ENCODE results near the gene GDNF.

Gene GDNF

DNA sequence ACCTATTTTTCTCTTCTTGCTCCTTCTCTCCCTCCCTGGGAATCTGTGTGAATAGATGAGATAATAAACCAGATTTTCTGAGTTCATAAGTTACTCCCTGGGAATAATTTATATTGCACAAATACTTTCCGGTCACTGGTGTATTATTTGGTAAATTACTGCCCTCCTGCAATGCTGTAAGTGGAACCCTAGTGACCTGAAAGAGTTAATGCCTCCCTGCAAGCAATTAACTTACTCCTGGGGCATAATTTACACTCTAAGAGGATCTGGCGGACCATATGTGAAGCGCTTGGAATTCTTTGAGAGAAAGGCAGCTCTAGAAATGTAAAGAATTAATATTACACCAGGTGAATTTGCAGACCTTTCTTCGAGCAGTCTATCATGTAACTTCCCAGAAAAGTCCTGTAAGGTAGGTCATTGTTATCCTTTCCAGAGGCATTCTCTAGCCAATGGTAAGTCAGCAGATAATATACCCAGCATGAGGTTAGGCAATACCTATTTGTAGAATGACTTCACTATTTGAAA is 7.0 kb upstream of the GDNF start:
- DNase-seq (ENCODE audit: low read depth) = no peak

- DNase-seq (ENCODE audit: low read depth) = no peak
Measured at GRCh38 chr5:37844009-37844408, 4.2 kb upstream of the GDNF start.

GRCh38 chr5:37842048-37842447 is 2.2 kb upstream of the GDNF start:
- DNase-seq (ENCODE audit: low read depth) = no peak

DNA sequence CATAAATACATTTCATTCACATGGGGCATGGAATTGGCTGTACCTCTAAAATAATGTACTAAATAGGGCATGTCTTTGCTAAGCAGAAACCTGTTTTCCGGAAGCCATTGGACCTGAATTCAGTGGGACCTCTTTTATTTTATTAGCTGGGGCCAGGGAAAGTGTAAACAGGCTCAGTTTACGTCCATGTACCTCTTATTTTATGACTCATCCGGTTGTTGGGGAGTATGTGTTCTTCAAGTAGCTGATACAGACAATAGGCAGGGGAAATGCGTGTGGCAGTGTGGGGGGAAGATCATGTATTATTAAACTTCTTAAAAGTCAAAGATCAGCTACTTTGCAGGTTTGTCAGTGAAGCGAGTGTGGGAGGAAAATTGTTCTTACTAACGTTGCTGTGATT is 1.4 kb upstream of the GDNF start:
- no peak for DNase-seq (ENCODE audit: low read depth)

DNA sequence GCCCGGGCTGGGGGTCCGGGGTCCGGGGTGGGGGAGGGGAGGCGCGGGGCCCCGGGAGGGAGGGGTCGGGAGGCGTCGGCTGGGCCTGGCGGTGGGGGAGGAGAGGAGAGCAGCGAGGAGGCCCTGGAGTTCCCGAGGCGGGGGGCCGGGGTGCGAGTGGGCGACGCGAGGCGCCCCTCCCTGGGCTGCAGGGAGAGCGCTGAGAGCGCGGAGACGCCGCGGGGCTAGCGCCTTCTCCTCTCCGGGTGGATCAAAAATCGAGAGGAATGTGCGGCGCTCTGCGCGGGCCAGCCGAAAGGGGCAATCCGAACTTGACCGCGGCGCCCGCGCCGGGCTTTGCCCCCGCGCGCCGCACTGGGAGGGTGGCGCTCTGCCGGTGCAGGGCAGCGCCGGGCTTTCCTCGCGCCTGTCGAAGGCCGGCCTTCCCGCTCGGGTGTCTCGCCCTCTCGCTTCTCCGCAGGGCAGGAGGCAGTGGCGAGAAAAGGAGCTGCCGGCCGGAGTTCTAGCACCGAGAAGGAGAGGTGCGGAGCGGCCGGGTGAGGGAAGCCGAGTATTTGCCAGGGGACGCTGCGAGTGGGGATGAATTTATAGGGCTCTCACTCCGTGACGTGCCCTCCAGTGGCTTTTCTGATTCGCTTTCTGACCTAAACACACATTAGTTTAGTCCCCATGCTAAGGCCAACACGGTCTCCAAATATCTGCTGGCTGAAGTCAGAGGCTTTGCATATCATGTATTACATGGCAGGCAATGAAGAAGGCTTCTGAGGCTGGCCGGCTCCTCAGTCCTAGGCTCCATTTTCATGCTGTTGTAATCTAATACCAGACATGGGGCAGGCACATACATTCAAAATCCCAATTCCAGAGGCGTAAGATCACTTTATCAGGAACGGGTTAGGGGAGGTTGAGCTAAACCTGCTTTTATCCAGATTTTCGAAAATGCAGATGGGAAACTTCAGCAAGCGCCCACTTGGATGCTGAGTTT is 503 bp upstream of the GDNF start:
- peak; percentile 59 for DNase-seq (ENCODE audit: low read depth)

GRCh38 chr5:37838933-37839341 is 904 bp downstream of the GDNF start:
- no peak for DNase-seq (ENCODE audit: low read depth)

GRCh38 chr5:37838152-37838932 is 1.5 kb downstream of the GDNF start:
- no peak for DNase-seq (ENCODE audit: low read depth)

DNA sequence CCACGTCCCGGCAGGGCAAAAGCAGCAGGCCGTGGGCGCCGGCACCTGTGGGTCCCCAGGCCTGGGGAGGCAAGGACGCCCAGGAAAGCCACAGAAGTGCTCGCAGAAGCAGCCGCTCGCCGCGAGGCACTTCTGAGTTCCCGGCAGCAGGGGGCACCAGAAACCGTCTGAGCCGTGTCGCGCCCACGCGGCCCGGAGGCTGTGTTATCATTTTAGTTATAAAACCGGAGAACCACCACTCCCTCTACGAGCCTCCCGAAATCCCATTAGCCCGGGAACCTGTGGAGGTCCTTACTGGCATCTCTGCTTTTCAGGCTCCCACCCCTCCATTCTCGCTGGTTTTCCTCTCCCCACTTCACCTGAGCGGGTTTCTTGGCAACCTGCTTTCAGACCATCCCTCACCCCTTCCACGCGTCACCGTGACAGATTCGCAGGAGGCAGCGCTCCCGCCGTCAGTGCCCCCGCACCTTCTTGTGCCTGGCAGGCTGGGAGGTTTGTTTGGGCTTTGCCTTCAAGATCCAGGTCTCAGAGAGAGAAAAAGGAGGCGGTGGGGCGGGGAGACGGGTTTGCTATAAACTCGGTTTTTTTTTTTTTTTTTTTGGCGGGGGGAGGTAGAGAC is 2.3 kb downstream of the GDNF start:
- peak; percentile 60 for DNase-seq (ENCODE audit: low read depth)

DNA sequence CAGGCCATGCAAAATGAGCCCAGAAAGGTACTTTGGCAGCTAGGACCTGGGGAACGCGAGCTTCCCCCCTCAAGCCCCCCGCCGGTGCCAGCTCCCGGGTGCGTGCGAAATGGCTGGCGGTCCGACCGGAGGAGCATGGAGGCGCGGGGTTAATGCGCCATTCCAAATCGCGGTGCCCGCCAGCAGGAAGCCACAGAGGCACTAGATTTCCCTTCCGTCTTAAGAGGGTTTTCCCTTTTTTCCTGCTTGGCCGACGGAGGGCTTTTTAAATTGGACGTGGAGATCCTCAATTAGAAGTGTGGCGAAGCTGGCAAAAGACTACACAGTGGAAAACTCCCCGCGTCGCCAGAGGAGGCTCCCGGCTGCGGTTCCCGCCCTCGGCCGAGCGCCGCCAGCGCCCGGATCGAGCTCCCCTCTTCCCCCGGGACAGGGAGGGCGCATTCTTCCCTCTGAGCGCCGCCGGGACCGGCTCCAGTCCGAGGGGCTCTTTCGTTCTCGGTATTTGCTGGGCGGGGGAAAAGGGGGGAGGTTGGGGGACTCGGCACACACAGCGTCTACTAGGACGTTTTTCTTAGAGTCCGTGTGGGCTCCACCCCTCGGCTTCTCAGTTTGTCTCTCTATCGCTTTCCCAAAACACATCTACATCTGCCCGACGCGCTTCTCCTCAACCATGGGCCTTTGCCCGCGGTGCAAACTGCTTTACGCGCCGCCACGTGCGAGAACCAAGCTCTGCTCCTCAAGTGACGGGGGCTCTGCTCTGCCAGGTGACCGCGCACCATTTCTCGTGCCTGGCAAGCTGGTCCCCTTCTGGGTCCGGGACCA is 3.0 kb downstream of the GDNF start:
- no peak for DNase-seq (ENCODE audit: low read depth)

GRCh38 chr5:37836235-37836591 is 3.6 kb downstream of the GDNF start:
- DNase-seq (ENCODE audit: low read depth) = no peak

DNA sequence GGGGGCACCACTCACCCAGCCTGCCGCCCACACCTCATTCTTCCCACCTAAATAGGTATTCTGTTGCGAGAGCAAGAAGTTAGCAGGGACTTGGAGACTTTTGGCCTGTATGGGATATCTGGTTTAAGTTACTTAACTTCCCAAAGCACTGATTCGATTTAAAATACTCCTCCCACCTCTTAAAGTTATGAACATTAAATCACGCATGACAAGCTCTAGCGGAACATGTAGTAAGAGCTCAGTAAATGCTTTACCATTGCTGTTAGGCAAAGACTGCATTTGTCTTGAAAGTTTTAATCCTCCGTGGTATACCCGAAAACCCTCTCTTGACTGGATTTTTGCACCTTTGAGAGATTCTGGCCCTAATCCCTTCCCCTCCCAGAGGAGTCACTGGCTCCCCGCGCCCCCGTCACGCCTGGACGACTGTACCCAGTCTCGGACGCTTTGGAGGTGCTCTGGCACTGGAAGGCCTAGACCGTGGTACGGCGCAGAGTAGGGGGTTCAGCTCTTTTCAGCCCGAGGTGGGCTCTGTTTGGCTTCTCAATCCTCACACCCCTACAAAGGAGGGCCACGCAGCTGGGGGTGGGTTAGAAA is 4.4 kb downstream of the GDNF start:
- DNase-seq (ENCODE audit: low read depth) = no peak

DNA sequence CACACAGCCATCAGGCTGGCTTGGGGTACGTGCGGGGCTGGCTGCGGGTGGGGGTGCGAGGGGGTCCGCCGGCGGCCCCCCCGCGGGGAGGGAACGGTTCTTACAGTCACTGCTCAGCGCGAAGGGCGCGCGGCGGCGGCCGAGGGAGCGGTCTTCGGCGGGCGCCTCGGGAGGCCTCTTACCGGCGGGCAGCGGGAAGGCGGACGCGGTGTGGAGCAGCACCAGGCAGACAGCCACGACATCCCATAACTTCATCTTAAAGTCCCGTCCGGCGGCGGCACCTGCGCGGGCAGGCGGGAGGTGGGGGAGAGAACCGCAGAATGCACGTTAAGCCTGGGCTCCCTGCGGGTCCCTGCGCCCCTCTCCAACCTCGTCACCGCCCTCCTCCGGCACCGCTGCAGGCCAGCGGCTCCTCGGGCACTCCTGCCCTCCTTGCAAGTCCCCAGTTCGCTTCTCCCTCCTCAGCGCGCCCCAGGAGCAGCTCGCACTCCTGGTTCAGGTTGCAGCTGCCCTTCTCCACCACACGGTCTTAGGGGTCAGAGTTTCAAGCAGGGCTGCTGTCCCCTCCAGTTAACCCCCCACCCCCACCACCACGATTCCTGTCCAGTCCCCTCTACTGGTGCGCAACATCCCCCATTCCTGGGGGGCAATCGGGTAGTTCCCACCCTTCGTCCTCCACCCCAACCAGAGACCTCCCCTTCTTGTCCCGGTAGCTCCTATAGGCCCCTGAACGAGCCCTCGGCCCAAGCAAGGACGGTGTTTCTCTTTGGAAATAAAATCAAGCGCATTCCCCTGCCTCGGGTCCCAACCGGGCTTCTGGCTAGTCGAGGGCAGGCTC is 5.1 kb downstream of the GDNF start:
- DNase-seq (ENCODE audit: low read depth) = no peak

- DNase-seq (ENCODE audit: low read depth) = no peak
Measured at GRCh38 chr5:37833990-37834389, 5.9 kb downstream of the GDNF start.

- DNase-seq (ENCODE audit: low read depth) = no peak
Measured at GRCh38 chr5:37831821-37832534, 7.9 kb downstream of the GDNF start.

DNA sequence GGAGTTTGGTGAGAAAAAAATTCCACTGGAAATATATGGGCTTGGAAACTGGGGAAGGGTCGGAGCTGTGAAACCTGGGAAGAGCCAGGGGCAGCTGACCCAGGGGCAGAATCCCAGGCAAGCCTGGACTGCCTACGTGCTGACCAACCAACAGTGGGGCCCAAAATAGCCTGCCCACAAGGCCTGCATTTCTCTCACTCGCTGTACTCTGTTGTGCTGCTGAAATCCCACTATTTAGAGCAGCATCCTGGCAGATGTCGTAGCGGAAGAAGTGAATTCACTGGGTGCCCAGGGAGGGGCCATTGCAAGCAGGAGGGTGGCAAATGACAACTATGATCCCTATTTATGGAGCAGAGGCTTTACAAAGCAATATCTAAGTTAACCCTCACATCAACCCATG is 9.5 kb downstream of the GDNF start:
- DNase-seq (ENCODE audit: low read depth) = no peak

DNA sequence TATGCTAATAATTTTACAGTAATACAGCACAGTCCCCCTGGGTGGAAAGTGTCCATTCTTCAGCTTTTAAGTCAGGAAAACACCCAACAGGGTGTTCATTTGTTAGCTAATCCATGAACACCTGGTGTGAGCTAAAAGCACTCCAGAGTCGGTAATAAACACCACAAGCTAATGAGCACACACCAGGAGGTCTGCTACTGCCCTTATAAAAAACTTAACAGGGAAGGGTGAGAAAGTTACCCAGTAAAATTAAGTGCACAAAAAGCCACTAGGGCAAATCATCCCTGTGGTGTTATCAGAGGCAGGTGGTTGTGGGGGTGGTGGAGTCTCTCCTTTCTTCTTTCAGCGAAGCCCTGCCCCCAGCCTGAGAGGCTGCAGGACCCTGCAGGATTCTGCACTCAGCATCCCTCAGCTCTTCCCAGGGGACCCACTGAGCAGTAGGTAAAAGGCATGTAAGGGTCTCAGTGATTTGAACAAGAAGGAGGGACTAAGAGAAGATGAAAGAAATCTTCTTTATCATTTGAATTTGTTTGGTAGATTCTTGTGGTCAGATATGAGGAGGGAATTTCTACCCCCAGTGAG is 14.4 kb downstream of the GDNF start:
- DNase-seq (ENCODE audit: low read depth) = no peak

DNA sequence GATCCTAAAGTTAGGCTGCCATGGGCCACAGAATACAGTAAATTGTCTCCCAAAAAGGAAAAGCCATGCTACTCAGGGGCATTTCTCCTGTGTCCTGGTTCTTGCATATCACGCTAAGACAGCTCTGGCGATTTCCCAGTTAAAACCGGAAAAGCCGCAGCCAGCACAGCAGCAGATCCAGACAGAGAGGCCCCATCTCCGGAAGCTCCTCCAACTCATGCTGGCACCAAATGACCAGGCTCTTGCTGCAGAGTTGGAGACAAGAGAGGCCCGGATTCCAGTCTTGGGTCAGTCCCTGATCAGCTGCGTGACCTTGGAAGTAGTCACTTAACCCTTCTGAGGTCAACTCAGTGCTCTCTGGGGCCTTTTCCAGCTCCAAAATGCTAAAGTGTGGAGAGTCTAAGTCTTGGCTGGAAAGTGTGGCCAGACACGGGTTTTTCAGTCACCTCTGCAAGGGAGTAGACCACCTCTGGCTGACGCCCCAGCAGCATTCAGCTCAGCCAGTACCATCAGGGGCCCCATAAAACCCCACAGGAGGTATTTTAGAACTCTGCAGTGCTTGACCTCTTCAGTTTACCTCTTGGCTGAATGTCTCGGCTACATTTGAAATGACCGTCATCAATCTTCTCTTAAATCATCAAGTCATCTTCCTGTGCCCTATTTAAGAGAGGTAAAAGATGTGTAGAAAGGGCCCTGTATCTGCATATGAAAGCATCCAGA is 16.2 kb downstream of the GDNF start:
- no peak for DNase-seq (ENCODE audit: low read depth)

DNA sequence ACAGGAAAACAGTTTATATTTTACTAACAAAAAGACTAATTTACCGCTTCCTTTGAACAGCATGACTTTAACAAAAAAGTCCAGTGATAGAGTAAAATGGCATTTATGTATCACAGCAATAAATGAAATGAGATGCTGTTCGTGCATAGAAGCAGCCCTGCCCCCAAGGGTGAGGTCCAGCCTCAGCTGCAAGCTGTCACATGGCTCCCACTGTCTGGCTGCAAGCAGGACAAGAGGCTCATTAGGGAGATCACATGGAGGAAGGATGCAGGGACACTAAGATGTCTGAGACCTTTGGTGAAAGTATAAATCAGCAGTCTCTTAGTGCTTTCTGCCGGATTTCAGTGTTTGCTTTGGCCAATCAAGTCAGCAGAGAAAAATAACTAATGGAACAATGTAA is 23.0 kb downstream of the GDNF start:
- DNase-seq (ENCODE audit: low read depth) = no peak

DNA sequence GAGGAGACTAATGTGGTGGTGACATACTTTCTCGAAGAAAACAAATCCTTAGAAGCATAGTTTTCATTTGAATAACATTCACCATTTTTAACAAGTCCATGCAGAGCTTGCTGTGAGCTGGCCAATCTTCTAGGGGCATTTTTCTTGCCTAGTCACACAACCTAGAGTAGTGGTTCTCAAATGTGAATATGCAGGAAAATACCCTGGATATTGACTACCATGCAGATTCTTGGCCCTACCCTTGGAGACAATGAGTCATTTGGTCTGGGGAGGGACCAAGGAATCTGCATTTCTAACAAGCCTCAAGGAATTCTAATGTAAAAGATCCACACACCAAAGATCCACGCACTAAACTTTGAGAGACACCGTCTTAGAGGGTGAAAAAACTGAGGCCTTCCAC is 23.5 kb downstream of the GDNF start:
- no peak for DNase-seq (ENCODE audit: low read depth)

Data from stromal cell of bone marrow (primary cell).